Left colon (tissue), 2 donors: ENCODE measurements around the gene PTPN12. TPM values are rescaled to one million over a fixed set of nuclear protein-coding genes. Genes with fewer than 3 reads are reported as not detected.

Source experiments
- total RNA-seq, 2 donors: library from RNA; stranded (reverse); fragmentation: NEBNext Ultra II Directional; extraction: Animal tissue kit (Norgen Biotek cat#: 25700); gene quantifications; one replicate each; pipeline ENCODE4 v1.2.1, GENCODE V29; 2021
- donor health status: DM: no; HTN: no; CAD: no.
- donor health status: DM: yes; HTN: yes; CAD: no.

The PTPN12 gene
- total RNA-seq, 2 donors from 2014 or later = 40.6 to 46.6 TPM

Other genes with a start within 250 kb of the PTPN12 start
- gene GSAP, start 120.9 kb upstream of the PTPN12 start, total RNA-seq = 1 to 10 TPM; 7.9 to 8.0 TPM
- 10 to 100 TPM; 20.8 to 22.5 TPM for gene RSBN1L, start 159.2 kb downstream of the PTPN12 start, total RNA-seq